Type B pancreatic cell (in vitro differentiated cells): ENCODE data around the gene GREB1L. TPM values are rescaled to one million over a fixed set of nuclear protein-coding genes. Genes with fewer than 3 reads are reported as not detected.

Experiments
- DNase-seq: peaks from one replicate; pipeline ENCODE4 v3.0.0; 2021; ENCODE audit warnings: mixed read lengths; ENCODE audit not compliant: unreplicated experiment; ENCODE audit errors: extremely low spot score
- H3K27ac Mint-ChIP-seq: 2 replicates; pipeline ENCODE4 v1.8.0; 2021; ENCODE audit warnings: mild to moderate bottlenecking, mixed read lengths
- H3K27me3 Mint-ChIP-seq: 2 replicates; pipeline ENCODE4 v1.8.0; 2021; ENCODE audit warnings: mixed read lengths
- H3K36me3 Mint-ChIP-seq: 2 replicates; pipeline ENCODE4 v1.8.0; 2021; ENCODE audit warnings: mixed read lengths
- H3K4me1 Mint-ChIP-seq: one replicate; pipeline ENCODE4 v1.8.0; 2021; ENCODE audit warnings: mixed read lengths; ENCODE audit not compliant: unreplicated experiment
- H3K4me3 Mint-ChIP-seq: 2 replicates; pipeline ENCODE4 v1.8.0; 2021; ENCODE audit warnings: mild to moderate bottlenecking, mixed read lengths
- H3K9me3 Mint-ChIP-seq: 2 replicates; pipeline ENCODE4 v1.8.0; 2021; ENCODE audit warnings: mixed read lengths
- total RNA-seq: library from RNA; stranded (reverse); gene quantifications from 2 replicates; pipeline ENCODE4 v1.2.1, GENCODE V29; 2021; ENCODE audit warnings: low replicate concordance
- TF ChIP-seq, protein P1 (sequence below): fragments of 200-600 bp; sonication (generic); conservative IDR thresholded peaks from 2 replicates; pipeline ENCODE4 v1.5.0; 2021; ENCODE audit warnings: antibody characterized with exemption, mild to moderate bottlenecking

Gene GREB1L
- total RNA-seq, 1 donor from 2014 or later: 6.5 TPM

DNA sequence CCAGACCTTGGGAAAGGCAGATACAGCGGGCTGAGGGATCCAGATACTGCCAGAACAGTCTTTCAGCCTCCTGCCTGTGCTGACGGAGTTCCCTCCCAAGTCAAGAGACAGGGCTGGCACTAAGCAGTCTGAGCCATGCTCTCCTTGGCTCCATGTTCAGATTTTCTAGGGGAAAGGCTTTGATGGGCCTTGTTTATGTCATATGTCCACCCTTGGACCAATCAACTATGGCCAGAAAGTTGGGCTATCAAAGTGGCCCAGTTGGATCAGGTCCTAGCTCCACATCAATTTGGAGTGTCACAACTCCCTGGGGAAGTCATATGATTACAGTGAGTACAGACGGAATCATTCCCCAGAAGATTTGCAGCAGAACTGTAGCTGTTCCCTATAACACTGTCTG, 152.0 kb downstream of the GREB1L start:
- TF ChIP-seq, protein P1, sequence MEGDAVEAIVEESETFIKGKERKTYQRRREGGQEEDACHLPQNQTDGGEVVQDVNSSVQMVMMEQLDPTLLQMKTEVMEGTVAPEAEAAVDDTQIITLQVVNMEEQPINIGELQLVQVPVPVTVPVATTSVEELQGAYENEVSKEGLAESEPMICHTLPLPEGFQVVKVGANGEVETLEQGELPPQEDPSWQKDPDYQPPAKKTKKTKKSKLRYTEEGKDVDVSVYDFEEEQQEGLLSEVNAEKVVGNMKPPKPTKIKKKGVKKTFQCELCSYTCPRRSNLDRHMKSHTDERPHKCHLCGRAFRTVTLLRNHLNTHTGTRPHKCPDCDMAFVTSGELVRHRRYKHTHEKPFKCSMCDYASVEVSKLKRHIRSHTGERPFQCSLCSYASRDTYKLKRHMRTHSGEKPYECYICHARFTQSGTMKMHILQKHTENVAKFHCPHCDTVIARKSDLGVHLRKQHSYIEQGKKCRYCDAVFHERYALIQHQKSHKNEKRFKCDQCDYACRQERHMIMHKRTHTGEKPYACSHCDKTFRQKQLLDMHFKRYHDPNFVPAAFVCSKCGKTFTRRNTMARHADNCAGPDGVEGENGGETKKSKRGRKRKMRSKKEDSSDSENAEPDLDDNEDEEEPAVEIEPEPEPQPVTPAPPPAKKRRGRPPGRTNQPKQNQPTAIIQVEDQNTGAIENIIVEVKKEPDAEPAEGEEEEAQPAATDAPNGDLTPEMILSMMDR: no peak
- DNase-seq: no peak
- H3K27me3 Mint-ChIP-seq: peaks cover 20% of the 10 kb centered on the region
- H3K4me3 Mint-ChIP-seq: no peak overlapping the region
- H3K27ac Mint-ChIP-seq: no peak overlapping the region
- no peaks in the 10 kb centered on the region for H3K36me3 Mint-ChIP-seq
- no peaks in the 10 kb centered on the region for H3K9me3 Mint-ChIP-seq
- H3K4me1 Mint-ChIP-seq: no peaks in the 10 kb centered on the region

DNA sequence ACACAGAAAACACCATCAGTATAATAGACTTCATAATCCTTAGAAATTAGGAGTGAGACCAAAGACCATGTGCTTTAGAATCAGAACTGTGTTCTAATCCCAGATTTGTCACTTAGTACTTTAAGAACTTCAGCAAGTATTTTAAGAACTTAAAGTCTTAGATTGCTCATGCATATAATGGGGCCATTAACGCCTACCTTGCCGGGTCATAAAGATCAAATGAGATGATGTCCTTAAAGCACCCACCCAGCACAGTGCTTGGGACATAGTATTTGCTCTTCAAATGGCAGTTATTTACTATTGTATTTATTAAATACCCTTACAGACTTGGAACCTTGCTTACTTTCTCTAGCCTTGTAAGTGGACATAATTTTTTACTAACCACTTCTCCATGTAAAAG, 156.1 kb downstream of the GREB1L start:
- Mint-ChIP-seq H3K4me3 (no peak overlapping the region), H3K4me1 (no peaks in the 10 kb centered on the region), H3K27me3 (peaks cover 22% of the 10 kb centered on the region), H3K36me3 (no peaks in the 10 kb centered on the region), H3K27ac (no peak overlapping the region), H3K9me3 (no peaks in the 10 kb centered on the region)
- TF ChIP-seq, protein P1: no peak
- DNase-seq: no peak

DNA sequence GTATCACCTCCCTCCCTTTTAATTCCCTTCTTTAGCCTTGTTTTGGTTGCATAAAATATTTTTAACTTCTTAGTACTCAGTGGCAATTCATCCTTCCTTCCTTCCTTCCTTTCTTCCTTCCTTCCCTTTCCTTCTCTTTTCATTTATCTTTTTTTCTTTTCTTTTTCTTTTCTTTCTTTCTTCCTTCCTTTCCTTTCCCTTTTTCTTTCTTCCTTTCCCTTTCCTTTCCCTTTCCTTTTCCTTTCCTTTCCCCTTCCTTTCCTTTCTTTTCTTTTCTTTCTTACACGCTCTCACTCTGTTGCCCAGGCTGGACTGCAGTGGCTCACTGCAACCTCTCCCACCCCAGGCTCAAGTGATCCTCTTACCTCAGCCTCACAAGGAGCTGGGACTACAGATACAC, 160.2 kb downstream of the GREB1L start:
- no peak overlapping the region for H3K4me3 Mint-ChIP-seq
- no peaks in the 10 kb centered on the region for H3K36me3 Mint-ChIP-seq
- TF ChIP-seq, protein P1: no peak
- no peak for DNase-seq
- no peaks in the 10 kb centered on the region for H3K9me3 Mint-ChIP-seq
- H3K4me1 Mint-ChIP-seq: no peaks in the 10 kb centered on the region
- H3K27ac Mint-ChIP-seq: no peak overlapping the region
- H3K27me3 Mint-ChIP-seq: peaks cover 21% of the 10 kb centered on the region

DNA sequence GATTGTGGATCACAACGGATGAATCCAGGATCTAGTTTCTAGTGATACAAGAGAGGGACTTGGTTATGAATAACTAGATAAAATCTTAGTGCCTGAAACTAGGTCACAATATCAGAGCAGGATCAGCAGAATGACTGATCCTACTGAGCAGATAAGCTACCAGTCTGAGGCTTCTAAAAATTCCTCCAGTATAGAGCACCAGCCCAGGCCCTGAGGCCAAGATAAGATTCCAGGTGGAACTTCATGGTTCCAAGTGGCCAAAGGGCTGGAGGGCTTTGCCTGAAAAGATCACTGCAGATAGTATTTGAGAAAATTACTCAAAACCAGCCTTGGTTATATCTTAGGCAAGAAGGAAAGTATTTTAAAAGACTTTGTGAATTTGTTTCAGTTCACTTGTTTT, 162.4 kb downstream of the GREB1L start:
- H3K36me3 Mint-ChIP-seq: no peaks in the 10 kb centered on the region
- H3K4me3 Mint-ChIP-seq: no peak overlapping the region
- no peaks in the 10 kb centered on the region for H3K9me3 Mint-ChIP-seq
- H3K27ac Mint-ChIP-seq: no peak overlapping the region
- H3K27me3 Mint-ChIP-seq: peaks cover 10% of the 10 kb centered on the region
- DNase-seq: no peak
- H3K4me1 Mint-ChIP-seq: no peaks in the 10 kb centered on the region
- TF ChIP-seq, protein P1: no peak

DNA sequence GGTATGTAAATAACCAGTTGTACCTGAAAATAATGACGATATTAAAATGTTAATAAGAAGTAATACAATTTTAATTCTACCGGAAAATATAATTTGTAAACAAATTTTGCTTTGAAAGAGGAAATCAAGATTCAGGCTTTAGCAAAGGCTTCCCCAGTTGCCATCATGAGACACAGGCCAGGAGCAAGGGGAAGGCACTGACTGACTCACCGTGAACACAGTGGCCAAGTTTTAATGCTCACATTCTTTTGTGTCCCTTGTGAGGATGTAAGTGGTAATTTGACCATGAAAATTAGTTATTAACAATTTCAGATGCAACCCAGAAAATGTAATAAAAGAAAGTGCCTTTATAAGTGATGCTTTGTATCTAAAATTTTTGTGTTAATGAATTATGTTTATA, 164.1 kb downstream of the GREB1L start:
- Mint-ChIP-seq H3K27me3 (peaks cover 4% of the 10 kb centered on the region), H3K4me1 (no peaks in the 10 kb centered on the region), H3K9me3 (no peaks in the 10 kb centered on the region), H3K36me3 (no peaks in the 10 kb centered on the region), H3K27ac (no peak overlapping the region), H3K4me3 (no peak overlapping the region)
- TF ChIP-seq, protein P1: no peak
- no peak for DNase-seq

DNA sequence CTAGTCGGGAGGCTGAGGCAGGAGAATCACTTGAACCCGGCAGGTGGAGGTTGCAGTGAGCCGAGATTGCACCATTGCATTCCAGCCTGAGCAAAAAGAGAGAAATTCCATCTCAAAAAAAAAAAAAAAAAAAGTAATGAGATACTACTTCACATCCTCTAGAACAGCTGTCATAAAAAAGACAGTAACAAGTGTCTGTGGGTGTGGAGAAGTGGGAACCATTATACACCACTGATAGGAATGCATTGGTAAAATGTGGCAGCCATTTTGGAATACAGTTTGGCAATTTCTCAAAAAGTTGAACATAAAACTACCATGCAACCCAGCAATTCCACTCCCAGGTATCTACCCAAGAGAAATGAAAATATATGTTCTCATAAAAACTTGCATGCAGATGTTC, 166.6 kb downstream of the GREB1L start:
- Mint-ChIP-seq H3K4me1 (no peaks in the 10 kb centered on the region), H3K36me3 (no peaks in the 10 kb centered on the region), H3K4me3 (no peak overlapping the region), H3K27ac (no peak overlapping the region), H3K9me3 (no peaks in the 10 kb centered on the region), H3K27me3 (peaks cover 3% of the 10 kb centered on the region)
- TF ChIP-seq, protein P1: no peak
- DNase-seq: no peak
